Myocyte (in vitro differentiated cells): ENCODE results near the gene ZBBX. TPM values are rescaled to one million over a fixed set of nuclear protein-coding genes. Genes with fewer than 3 reads are reported as not detected.
"Not testable (repeated sequence)": the region's sequence is repeated elsewhere in the genome, so short reads cannot be mapped to it uniquely, and the experiment has no call there.

Experiments
- DNase-seq: peaks from one replicate; pipeline ENCODE4 v3.0.0-alpha.2; 2012; ENCODE audit warnings: low read depth
- polyA plus RNA-seq: library from polyadenylated mRNA; unstranded; fragments of >200 nt; gene quantifications from one replicate; pipeline ENCODE4 v1.2.1, GENCODE V29; 2012; ENCODE audit warnings: missing spikeins
- total RNA-seq: library from RNA; depleted of rRNA; stranded (reverse); fragments of >200 nt; gene quantifications from 2 replicates; pipeline ENCODE4 v1.2.3, GENCODE V29; 2014

ZBBX gene
- total RNA-seq, result not detected in 2 replicates
- not detected for polyA plus RNA-seq

- DNase-seq, result peak; percentile 13
Measured at GRCh38 chr3:167380004-167380689, at the start of gene ZBBX. TSS of gene ZBBX (minus strand) at chr3:167380297. CDS start at chr3:167372901, 7,396 bp downstream.

GRCh38 chr3:167426962-167427361 lies 46.9 kb upstream of the ZBBX start:
- DNase-seq, result not testable (repeated sequence)

DNA sequence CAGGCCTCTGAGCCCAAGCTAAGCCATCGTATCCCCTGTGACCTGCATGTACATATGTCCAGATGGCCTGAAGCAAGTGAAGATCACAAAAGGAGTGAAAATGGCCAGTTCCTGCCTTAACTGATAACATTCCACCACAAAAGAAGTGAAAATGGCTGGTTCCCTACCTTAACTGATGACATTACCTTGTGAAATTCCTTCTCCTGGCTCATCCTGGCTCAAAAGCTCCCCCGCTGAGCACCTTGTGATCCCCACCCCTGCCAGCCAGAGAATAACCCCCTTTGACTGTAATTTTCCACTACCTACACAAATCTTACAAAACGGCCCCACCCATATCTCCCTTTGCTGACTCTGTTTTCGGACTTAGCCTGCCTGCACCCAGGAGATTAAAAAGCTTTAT lies 42.3 kb upstream of the ZBBX start:
- DNase-seq, result not testable (repeated sequence)

GRCh38 chr3:167409611-167410010 lies 29.5 kb upstream of the ZBBX start:
- no peak for DNase-seq

GRCh38 chr3:167406876-167407492 lies 26.9 kb upstream of the ZBBX start:
- peak; percentile 3 for DNase-seq

GRCh38 chr3:167397826-167398225 lies 17.7 kb upstream of the ZBBX start:
- no peak for DNase-seq

DNA sequence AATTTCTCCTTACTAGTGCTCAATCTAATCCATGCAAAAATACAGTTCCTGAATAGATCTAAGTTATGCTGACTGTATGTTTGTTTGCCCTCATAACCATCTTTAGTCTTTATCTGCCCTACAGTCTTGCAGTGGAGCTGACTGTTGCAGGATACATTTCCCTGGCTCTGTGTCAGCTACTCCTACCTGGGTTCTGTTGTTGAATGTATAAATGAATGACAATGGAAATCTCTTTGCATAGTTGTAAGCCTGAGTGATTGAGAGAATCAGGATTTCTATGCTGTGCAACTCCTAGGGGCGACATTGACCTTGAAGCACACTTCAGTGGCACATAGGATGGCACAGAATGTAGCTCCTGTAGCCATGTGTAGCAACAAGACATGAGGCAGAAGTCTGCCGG lies 16.0 kb upstream of the ZBBX start:
- DNase-seq, result no peak

DNA sequence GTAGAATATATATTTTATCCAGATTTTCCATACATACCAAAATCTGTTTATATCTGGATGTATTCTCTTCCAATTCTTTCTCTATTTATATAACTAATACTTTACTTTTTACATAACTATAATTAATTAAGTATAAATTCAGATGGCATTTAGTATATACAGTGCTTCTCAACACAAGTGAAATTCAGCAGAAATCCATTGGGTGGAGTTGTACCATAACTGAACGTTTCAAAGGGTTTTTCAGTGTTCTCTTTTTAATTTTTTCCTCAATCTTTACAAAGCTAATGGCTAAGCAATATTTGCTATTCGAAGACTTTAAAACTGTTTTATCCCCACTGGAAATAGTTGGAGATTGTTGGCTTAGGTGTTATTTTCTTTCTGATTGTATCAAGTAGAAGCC lies 13.9 kb upstream of the ZBBX start:
- no peak for DNase-seq

DNA sequence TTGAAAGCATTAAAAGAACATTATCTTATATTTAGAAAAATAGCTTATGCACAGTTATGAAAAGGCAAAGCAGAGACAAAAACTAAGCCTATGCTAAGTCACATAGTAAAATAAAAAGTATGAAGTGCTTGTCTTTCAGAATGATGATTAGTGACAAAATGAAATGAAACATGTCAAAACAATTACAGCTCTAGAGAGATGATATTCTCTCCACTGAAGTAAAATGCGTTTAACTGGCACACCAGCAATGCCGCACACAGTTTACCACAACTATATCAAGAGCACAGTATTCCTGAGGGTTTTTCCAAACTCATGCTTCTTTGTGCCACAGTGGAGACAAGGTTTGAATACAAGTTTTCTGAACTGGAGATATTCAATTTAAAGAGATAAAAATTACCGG lies 2.1 kb upstream of the ZBBX start:
- no peak for DNase-seq

- DNase-seq, result no peak
Measured at GRCh38 chr3:167375478-167375877, 4.6 kb downstream of the ZBBX start.

- DNase-seq, result no peak
Measured at GRCh38 chr3:167372138-167372537, 8.0 kb downstream of the ZBBX start.

GRCh38 chr3:167361948-167362347 lies 18.1 kb downstream of the ZBBX start:
- no peak for DNase-seq

- no peak for DNase-seq
Measured at GRCh38 chr3:167361306-167361705, 18.8 kb downstream of the ZBBX start.

DNA sequence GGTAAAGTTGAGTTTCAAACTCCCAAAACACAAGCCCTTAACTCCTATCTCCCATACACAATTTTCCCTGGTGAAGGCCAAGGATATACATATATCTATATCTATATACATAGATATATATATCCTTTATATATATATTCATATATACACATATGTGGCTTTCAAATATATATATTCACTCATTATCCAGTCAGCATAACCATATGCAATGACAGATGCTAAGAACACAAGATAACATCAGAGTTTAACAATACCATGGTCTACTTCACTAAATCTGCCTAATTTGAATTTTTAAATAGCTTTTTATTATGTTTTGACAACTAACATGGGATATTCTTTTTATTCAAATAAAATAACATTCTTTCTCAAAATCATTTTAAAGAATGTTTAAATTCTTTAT lies 24.7 kb downstream of the ZBBX start:
- no peak for DNase-seq

GRCh38 chr3:167354751-167355150 lies 25.3 kb downstream of the ZBBX start:
- no peak for DNase-seq

- no peak for DNase-seq
Measured at GRCh38 chr3:167350245-167350862, 29.7 kb downstream of the ZBBX start.

DNA sequence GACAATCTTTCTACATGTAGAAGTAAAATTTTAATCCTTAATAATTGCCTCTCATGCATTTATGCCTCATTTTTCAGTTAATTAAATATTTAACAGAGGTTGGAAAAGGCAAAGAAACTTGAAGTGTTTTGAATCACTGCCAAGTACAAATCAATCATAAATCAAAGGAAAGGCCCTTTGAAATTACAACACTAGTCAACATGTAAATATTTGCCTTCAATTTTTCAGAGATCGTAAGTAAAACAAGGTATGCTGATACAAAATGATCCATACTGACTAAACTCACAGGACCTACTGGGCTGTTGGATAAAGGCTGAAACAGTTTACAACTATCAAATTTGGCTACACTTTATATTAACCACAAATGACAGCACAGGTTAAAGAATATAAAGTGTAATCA lies 33.9 kb downstream of the ZBBX start:
- DNase-seq, result no peak

- no peak for DNase-seq
Measured at GRCh38 chr3:167330993-167331785, 48.9 kb downstream of the ZBBX start.

DNA sequence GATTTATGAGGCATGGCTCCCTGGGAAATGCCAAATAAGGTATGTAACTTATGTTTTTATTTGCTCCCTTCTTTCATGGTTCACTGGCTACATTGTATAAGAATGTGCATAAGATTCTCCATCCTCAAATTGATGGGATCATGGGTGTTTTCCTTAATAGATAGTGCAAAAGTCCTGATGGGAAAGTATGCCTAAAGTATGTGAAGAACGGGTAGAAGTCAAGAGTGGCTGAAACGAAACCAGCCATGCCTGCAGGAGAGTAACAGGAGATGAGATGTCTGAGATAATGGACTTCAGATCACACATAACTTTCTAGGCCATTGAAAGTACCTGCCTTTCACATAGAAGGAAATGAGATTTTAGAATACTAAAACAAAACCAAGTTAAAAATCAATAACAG lies 56.5 kb downstream of the ZBBX start:
- no peak for DNase-seq

- no peak for DNase-seq
Measured at GRCh38 chr3:167318996-167319615, 61.0 kb downstream of the ZBBX start.

- no peak for DNase-seq
Measured at GRCh38 chr3:167318306-167318705, 61.8 kb downstream of the ZBBX start.
